COR-L47 (cell line): Measurements from ENCODE around the gene SLC15A4.

Experiments used
- DNase-seq: peaks from one replicate; lab custom pipeline; 2025; lab: John Stamatoyannopoulos, UW

Gene SLC15A4

DNA sequence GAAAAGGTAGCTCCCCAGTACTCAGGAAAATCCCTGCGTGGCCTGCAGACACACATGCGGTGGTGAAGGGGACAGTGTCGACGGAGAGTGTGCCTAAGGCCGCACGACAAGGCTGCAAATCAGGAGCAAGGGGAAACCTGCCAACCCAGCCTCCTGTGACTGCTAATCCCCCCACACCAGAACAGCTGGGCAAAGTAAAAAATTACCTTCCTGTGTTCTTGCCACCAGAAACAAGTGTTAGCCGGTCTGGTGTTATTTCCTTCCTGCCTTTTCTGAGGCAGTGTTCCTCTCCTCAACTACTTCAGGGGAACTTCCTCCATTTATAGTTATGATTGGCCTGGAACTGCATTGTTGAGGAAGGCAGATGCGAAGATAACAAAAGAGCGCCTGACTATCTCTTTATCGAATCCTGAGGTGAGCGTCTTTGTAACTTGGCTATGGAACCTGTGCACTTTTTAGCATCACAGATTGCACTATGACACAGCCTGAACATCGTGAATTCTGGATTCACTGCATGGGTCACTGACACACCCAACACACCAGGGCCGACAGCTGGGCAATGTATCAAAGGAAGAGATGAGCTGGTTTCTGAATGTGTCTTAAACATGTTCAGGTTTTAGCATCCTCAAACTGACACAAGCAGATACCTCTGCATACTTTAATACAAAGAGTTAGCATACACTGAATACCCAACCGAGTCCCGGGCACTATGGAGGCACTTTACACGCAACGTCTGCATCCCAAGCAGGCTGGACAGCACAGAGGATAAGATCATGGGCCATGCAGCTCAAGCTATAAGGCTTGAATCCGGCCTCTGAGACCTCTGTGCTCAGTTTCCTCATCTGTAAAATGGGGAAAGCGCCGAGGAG lies 28.9 kb downstream of the SLC15A4 start:
- no peak for DNase-seq

- no peak for DNase-seq
These were observed 30.1 kb downstream of the SLC15A4 start for GRCh38 chr12:128793701-128794100.

DNA sequence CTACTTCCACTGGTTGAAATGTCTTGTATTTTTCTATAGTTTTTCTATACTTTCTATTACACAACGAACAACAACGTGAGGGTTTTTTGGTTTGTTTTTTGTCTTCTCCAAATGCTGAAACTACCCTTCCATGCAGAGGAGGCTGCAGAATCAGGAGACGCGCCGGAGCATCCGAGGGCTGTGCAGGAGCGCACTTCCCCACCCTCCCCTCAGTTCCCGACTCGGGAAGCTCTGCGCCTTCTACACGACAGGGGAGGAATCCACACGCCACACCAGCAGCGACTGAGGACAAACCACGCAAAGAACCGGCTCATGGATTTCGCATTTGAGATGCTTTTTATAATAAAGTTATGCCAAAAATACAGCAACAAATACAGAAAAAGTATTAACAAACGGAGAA lies 30.9 kb downstream of the SLC15A4 start:
- DNase-seq: no peak

GRCh38 chr12:128792398-128792797 lies 31.4 kb downstream of the SLC15A4 start:
- DNase-seq: no peak

DNA sequence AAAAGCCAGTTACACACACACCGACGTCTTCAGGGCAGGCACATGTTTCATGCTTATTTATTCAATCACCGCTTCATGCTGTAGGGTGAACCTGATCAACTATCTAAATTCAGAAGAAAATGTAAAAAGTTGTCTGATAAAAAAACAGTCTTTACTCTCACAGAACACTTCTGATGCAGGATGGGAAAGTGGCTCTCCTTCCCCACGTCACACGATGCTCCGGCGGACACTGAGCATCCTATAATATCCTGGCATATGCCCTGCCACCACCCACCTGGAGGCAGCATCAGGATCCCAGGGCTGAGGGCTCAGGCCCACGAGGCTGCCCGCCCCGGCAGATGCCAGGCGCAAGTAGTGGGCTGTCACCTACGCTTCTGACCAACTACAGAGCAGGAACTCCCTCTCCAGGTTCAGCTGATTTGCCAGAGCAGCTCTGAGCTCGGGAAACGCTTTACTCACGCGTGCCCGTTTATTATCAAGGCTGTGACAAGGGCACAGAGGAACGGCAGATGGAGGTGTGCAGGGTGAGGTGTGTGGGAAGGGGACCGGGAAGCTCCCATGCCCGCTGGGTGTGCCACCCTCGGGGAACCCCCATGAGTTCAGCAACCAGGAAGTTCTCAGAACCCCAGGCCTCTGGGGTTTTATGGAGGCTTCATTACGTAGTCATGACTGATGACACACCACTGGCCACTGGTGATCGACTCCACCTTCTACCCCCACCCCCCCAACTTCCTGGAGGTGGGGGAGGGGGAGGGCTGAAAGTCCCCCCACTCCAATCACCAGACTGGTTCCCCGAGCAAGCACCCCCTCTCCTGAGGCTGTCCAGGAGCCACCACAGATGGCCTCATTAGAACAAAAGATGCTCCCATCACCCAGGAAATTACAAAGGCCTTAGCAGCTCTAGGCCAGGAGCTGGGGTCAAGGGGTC lies 32.1 kb downstream of the SLC15A4 start:
- no peak for DNase-seq

DNA sequence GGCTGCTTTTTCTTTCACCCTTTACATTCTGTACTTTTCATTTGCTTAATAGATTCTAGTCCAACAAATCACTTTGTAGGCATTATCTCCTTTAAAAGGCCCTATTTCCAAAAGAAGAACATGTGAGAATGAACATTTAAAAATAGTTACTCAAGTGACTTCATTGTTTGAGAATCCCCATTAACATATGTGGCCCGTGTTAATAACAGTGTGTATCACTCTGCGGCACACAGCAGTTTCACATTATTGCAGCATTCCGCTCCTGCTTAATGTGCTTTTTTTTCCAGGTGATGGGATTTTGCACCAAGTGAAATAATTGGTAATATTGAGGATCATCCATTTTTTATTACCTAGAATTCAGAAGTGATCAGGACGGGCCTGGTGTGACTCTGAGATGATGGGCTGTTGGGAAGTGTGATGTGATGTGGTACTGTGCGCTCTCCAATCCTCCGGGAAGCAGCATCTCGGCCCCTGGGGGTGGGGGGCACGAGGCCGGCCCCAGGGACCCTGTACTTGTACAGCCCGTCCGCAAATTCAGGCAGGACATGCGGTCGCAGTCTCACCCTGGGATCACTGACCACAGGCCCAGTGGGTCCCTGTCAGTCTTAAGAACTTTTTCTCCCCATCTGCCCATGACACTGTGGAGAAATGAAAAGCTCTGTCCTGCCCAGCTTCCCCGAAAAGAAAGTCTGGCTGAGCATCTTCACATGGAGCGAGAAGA lies 32.9 kb downstream of the SLC15A4 start:
- DNase-seq: no peak

GRCh38 chr12:128790221-128790620 lies 33.5 kb downstream of the SLC15A4 start:
- DNase-seq: no peak

DNA sequence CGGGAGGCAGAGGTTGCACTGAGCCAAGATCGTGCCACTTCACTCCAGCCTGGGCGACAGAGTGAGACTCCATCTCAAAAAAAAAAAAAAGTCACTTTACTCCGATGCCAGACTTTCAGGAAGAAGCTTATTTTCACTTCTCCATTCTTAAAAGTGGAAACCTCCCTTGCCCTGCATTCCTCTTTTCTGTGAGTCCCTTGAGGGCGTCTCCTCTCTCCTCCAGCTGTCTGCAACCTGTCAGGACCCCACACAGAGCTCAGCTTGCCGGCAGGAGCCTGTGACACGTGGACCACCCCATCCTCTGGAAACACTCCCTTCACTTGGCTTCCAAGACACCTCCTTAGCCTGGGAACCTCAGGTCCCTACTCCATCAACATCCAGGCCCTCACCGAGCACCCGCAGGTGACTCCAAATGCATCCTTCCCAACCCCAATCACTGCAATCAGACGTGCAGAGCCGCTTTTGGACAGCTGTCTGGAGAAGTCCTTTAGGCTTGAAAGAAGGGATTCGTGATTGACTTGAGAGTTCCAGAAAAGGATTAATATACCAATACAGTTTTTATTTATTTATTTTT lies 34.3 kb downstream of the SLC15A4 start:
- DNase-seq: no peak

DNA sequence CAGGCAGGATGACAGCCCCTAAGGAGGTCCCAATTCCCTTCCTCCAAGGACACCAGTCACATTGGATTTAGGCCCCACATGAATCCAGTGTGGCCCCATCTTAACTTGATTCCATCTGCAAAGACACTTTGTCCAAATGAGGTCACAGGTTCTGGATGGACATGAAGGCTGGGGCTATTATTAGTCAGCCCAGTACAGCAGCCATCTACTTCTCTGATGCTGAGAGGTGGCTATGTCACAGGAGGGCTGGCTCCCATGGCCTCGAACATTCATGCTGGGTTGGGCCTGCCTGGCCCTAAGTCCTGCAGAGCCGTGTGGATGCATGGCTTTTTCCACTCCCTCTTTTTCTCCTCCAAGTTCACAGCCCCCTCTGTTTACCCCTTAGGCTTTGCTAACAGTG lies 35.9 kb downstream of the SLC15A4 start:
- DNase-seq: no peak

DNA sequence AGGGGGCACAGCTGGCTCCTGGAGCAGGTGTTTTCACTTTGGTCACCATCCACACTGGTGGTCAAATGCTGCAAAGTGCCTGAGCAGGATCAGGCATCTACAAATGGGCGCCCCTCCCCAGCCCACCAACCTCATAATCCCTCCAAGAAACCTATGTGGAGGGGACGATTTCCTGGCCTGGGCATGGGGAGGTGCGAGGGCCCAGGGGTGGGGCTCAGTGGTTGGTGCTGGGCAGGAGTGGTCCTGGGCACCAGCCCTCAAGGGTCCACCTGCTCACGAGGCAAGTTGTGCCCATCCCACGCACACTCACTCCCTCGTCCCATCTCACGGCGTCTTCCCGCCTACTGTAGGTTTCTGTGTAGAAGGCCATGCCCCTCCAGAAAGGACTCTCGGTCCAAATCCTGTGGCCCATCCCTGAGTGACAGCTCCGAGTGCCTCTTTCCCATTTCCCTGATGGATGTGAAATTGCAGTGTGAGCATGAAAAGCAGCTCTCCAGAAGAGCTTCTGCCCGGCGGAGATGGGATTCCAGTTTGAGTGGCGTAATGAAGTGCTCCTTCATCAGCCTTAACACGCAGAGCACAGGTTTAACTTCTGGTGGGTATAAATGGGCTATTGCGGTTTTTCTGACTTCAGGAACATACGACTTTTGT lies 36.9 kb downstream of the SLC15A4 start:
- DNase-seq: no peak

- no peak for DNase-seq
These were observed 39.6 kb downstream of the SLC15A4 start for GRCh38 chr12:128784030-128784760.

GRCh38 chr12:128783129-128783574 lies 40.6 kb downstream of the SLC15A4 start:
- DNase-seq: no peak

GRCh38 chr12:128779901-128780300 lies 43.9 kb downstream of the SLC15A4 start:
- no peak for DNase-seq

DNA sequence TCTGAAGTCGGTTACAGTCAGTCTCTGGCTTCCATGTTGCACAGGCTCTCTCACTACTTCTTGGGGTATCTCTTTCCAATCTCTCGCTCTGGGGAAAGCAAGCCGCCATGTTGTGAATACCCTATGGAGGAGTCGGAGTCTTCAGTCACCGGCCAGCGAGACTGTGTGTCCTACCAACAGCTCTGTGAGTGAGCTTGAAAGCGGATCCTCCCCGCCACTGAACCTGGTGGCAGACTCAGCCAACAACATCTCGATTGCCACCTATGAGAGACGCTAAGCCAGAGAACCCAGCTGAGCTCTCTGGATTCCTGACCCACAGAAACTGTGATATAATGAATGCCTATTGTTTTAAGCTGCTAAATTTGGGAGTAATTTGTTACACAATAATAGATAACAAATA lies 51.5 kb downstream of the SLC15A4 start:
- no peak for DNase-seq

DNA sequence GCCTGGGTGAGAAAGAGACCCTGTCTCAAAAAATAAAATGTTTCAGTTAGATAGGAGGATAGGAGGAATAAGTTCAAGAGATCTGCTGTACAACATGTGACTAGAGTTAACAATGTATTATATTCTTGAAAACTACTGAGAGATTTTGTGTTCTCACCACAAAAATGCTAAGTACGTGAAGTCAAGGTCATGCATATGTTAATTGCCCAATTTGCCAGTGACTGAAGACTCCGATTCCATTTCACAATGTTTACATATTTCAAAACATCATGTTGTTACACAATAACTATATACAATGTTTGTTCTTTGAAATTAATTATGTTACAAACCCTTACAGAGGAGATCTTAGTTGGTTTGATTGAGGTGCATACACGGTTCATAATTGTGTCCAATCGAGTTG lies 52.1 kb downstream of the SLC15A4 start:
- no peak for DNase-seq

- DNase-seq: no peak
These were observed 56.2 kb downstream of the SLC15A4 start for GRCh38 chr12:128767518-128767917.

DNA sequence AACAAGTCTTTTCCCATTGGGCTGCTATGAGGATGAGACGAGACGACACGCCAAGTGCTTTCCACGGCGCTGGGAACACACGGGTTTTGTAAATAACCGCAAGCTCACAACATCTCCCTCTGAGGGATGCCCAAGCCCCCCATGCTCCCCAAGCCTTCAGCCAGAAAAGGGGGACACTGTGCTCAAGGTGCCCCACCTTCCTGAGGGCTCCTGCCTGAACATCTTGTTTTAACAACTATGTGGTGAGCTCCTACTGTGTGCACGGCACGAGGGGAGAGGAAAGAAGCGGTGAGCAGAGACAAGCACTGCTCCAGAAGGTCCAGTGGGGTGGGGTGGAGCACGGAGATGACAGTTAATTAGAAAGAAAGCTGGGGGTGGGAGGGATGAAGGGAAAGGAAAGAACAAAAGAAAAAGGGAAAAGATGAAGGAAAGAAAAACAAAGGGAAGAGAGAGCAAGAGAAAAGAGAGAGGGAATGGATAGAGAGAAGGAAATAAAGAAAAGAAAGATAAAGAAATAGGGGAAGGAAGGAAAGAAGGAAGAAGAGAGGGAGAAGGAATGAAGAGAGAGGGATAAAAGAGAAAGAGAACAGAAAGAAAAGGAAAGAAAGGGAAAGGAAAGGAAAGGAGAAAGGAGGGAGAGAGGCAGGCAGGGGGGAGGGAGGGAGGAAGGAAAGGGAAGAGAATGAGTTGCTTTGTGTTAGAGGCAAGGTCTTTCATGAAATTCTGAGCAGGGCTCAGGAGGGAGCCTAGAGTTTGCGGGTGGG lies 56.8 kb downstream of the SLC15A4 start:
- no peak for DNase-seq

- DNase-seq: no peak
These were observed 60.4 kb downstream of the SLC15A4 start for GRCh38 chr12:128763395-128763794.

DNA sequence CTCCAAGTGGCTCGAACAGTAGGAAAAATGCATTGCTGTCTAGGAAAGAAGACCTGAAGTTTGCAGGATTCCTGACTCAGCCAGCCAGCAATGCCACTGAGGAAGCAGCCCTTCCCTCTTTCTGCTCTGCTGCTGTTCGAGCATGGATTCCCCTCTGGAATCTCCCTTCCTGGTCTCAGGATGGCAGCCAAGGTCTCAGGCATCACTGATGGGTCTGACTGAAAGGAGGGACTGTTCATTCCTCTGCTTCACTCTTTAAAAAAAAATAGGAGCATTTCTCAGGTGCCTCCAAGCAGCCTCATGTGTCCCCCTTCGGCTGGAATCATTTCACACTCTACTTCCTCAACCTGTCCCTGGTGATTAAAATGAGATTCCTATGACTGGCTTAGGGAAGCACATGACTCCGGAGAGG lies 62.4 kb downstream of the SLC15A4 start:
- no peak for DNase-seq

DNA sequence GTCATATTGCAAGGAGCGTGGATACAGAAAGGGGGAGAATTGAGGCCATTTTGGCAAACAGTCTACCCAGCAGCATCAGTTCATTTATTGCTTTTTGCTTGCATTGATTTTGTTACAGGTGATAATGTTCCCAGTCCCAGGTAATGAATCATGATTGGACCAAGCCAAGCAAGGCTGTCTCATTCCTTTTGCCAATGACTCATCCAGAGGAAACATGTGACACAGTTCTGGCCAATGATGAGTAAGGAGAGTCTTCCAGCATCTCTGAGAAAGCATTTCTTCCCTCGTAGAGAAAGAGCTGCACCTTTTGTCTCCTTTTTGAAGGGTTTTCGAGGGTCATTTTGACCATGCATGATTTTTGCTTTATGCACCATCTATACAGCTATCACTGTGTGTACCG lies 68.2 kb downstream of the SLC15A4 start:
- no peak for DNase-seq
